Kidney capillary endothelial cell (primary cell): Measurements from ENCODE around the gene HCN2.

Source experiments
- DNase-seq: peaks from one replicate; pipeline ENCODE4 v3.0.0-alpha.2; 2018; ENCODE audit warnings: low spot score

The HCN2 gene

GRCh38 chr19:641702-642101, 52.0 kb downstream of the HCN2 start:
- no peak for DNase-seq

DNA sequence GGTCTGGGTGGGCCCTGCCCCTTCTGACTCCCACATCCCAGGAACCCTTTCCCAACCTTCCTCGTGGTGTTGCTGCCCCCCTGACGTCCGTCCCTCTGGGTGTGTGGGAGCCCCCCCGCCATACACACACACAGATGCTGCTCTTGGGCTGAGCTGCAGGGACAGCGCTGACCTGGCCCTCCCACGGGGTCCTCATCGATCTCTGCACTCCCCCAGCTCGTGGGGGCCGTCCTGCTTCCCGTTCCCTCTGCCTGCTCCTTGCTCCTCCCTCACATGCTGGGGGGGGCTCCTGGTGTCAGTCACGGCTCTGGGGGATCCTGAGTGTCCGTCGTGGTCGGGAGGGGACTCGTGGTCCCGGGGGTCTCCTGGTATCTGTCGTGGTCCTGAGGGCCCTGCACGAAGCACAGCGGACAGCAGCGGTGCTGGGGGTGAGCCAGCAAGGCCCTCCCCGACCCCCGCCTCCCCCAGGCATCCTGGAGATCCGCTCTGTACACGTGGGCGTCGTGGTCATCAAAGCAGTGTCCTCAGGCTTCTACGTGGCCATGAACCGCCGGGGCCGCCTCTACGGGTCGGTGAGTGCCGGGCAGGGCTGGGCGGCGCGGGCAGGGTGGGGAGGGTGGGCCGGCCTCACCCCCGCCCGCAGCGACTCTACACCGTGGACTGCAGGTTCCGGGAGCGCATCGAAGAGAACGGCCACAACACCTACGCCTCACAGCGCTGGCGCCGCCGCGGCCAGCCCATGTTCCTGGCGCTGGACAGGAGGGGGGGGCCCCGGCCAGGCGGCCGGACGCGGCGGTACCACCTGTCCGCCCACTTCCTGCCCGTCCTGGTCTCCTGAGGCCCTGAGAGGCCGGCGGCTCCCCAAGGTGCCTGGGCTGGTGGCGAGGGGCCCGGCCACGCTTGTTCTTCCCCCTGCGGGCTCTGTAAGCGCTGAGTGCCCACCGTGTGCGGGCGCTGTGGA, 53.4 kb downstream of the HCN2 start:
- DNase-seq, result no peak

DNA sequence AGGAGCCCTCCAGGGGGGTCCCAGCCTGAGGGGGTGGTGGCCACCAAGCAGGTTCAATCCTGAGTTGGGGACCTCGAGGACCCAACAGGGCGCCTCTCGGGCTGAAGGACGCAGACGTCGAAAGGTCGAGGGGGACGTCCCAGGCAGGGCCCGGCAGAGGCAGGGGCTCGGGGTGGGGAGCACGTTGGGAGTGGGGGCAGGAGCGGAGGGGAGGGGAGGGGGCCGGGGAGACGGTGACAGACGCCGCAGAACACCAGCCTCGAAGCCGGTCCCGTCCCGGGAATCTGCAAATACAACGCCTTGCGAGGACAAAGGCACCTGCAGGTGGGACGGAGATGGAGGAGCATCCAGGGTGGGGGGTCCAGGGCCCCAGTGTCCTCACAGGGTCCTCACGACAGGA, 54.1 kb downstream of the HCN2 start:
- DNase-seq, result no peak

- no peak for DNase-seq
Measured at GRCh38 chr19:644363-644762, 54.7 kb downstream of the HCN2 start.

- DNase-seq, result no peak
Measured at GRCh38 chr19:644789-645188, 55.1 kb downstream of the HCN2 start.

GRCh38 chr19:645912-646778, 56.5 kb downstream of the HCN2 start:
- no peak for DNase-seq

- no peak for DNase-seq
Measured at GRCh38 chr19:646779-647565, 57.3 kb downstream of the HCN2 start.

DNA sequence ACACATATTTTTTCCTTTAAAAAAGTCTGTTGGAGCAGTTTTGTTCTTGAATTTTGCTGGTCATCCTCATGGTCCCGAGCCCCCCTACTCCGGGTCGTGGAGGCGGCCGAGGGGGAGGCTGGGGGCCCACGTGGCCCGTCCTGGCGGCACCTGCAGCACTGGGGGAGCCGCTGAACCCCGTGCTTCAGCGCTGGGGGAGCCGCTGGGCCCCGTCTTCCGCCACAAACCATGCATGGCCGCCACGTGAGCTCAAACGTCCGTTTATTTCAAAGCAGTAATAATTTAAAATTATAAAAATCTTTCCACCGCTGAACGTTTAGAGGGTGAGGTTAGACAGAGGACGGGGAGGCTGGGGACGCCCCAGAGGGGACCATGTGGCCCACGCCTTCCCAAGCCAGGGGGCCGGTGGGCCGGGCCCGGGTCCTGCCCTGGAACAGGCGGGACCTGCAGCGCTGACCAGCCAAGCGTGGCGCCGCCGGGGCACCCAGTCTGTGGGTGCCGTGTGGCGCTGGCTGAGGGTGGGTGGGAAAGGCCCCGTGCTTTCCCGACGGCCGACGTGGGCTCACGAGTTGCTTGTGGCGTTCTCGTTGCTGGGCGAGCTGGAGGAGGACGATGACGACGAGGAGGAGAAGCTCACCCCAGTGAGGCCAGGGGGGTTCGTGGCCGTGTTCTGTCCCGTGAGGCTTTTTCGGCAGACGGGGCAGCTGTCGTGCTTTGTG, 58.0 kb downstream of the HCN2 start:
- no peak for DNase-seq

- no peak for DNase-seq
Measured at GRCh38 chr19:648305-648704, 58.6 kb downstream of the HCN2 start.

DNA sequence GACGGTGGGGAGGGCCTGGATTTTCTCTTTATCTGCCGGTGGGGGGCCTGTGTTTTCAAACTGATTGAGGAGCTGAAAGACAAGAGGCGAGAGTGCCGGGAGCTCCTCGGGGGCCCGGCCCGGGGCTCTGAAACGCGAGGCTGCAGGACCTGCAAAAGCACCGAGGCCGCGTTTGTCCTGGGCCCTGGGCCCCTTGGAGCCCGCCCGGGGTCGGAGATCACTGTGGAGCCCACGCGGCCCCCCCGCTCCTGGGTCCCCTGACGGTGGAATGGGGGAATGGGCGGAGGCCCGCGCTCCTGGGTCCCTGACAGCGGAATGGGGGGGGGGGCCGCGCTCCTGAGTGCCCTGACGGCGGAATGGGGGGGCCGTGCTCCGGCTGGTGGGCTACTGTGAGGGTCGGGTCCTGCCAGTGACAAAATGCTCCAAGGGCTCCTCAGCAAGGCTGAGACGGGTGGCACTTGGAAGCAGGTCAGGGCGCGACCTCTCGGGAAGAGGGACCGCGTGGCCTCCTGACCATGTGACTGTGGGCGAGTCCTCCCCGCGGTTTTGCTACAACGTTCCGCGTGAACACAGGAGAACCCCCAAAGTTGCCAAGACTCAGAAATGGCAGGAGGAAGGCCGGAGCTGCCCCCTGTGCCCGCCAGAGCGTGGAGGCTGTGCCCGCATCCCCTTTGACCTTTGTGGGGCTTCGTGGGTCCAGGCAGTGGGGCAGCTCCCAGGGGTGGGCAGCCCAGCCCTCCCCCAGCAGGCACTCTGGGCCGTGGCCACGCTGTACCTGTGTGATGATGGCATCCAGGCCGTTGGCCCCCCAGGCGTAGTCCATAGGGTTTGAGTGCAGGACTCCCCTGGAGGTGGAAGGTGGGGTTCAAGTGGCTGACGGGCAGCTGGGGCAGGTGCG, 59.5 kb downstream of the HCN2 start:
- DNase-seq, result no peak

DNA sequence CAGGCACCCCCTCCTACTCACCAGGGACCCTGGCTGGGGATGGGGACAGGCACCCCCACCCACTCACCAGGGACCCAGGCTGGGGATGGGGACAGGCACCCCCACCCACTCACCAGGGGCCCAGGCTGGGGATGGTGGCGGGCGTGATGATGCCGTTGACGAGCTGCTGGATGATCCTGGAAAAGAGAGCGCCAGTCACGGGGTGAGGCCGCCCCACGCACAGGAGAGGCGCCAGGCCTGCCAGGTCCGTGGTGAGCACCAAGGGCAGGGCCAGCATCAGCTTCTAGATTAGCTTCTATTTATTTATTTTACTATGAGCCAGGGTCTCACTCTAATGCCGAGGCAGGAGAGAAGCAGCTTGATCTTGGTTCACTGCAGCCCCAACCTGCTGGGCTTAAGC, 60.4 kb downstream of the HCN2 start:
- no peak for DNase-seq

GRCh38 chr19:651114-651818, 61.6 kb downstream of the HCN2 start:
- DNase-seq, result no peak

GRCh38 chr19:651991-652390, 62.3 kb downstream of the HCN2 start:
- no peak for DNase-seq

DNA sequence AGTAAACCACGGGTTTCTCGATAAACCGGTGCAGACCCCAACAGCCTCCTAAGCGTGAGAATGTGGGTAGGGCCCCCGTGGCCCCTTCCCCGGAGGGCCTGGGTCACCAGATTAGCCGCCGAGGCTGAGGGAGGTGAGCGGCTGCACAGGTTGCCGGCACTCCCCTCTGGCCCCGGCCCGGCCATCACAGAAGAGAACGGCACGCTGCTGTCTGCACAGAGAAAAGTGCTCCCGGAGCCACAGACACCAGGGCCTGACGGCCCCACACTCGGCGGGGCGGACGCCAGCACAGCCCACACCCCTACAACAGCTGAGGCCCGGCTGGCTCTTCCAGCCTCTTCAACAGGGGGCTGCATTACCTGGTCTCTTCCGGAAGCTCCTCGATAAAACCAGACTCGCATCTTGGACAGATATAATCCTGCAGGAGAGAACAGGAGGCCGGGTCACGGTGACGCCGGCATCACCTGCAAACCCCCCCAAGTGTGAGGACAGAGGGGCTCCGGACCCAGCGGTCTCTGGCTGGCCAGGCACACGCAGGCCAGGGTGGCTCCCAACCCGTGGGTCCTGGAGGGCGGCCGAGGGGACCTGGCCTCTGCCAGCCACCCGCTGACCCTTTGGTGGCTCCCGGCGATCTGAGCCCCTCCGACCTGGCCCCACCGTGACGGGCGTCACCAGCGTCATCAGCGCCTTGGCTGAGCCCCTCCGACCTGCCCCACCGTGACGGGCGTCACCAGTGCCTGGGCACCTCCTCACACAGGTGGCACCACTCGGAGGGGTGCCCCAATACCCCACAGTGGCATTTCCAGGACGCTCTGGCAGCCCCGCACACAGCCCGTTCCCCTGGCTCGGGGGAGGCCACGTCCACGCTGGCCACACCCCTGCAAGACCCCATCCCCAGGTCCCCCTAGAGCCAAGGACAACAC, 63.0 kb downstream of the HCN2 start:
- DNase-seq, result no peak

- DNase-seq, result no peak
Measured at GRCh38 chr19:653425-653824, 63.7 kb downstream of the HCN2 start.

- no peak for DNase-seq
Measured at GRCh38 chr19:655691-656090, 66.0 kb downstream of the HCN2 start.

GRCh38 chr19:656751-657559, 67.3 kb downstream of the HCN2 start:
- no peak for DNase-seq

DNA sequence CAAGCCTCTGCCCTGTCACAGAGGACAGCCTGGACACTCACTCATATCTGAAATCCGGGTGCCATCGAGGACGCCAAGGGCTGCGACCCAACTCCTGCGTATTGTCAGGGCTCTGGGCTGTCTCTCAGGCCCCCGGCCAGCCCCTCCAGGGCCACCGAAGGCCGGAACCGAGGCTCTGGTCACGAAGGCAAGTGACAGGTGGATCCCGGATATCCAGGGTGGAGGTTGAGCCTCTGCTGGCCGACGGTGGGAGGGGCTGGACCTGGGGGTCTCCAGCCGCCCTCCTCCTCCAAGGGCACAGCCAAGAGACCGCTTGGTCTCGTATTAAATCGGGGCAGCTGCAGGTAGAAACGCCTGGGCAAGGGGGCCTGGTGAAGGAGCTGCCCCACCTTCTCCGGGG, 67.9 kb downstream of the HCN2 start:
- DNase-seq, result no peak
